HepG2 (cell line): ENCODE measurements around the gene LDLRAD4. TPM values are rescaled to one million over a fixed set of nuclear protein-coding genes. Genes with fewer than 3 reads are reported as not detected.

ENCODE experiments used
- ATAC-seq: fragments of 200-7000 bp; cut with Tn5 transposase; 3 replicates; pipeline ENCODE4 v1.9.1; 2020; ENCODE audit warnings: mild to moderate bottlenecking, moderate library complexity
- BruUV-seq: library from RNA; stranded (reverse); fragments of 400-500 nt; replicated peaks from 2 replicates; lab custom pipeline; 2021; lab: Mats Ljungman, UMichigan
- CTCF ChIA-PET: fragments of 300-600 bp; formaldehyde crosslinking; extraction: SDS; loops from one replicate; lab custom pipeline; 2021; ENCODE audit warnings: low total read pairs, inconsistent platforms, low intra/inter-chr PET ratio; lab: Yijun Ruan, JAX
- POLR2A ChIA-PET: fragments of 350-600 bp; sonication (Branson Sonifier 250); formaldehyde crosslinking; loops from one replicate; lab custom pipeline; 2020; ENCODE audit warnings: antibody characterized with exemption, inconsistent platforms; lab: Yijun Ruan, JAX
- DNase-seq: peaks from one replicate; pipeline ENCODE4 v3.0.0-alpha.2; 2015; ENCODE audit warnings: low spot score
- FAIRE-seq: peaks from 3 replicates; lab custom pipeline; 2011; peaks lifted over from hg19 to GRCh38; lab: Jason Lieb, UNC
- H2AFZ ChIP-seq: one replicate; pipeline ENCODE4 v1.6.1; 2011; ENCODE audit warnings: low read length, inconsistent platforms
- H3K27ac ChIP-seq: fragments of 300-600 bp; 3 replicates; pipeline ENCODE4 v1.8.0; 2011; ENCODE audit warnings: mixed run types, mild to moderate bottlenecking, mixed read lengths, low read length, inconsistent platforms; ENCODE audit not compliant: insufficient read depth; ENCODE audit errors: extremely low read length
- H3K27me3 ChIP-seq, 2 experiments: fragments of 200-600 bp in 1 of 2; 2 replicates in 1 of 2; 3 replicates in 1 of 2; pipeline versions ENCODE4 v1.6.0 to v1.8.0; 2011; ENCODE audit warnings: low read length in 2 of 2, mild to moderate bottlenecking in 2 of 2, moderate library complexity in 2 of 2, inconsistent platforms in 1 of 2; ENCODE audit not compliant: insufficient read depth in 2 of 2, control insufficient read depth in 1 of 2
- H3K36me3 ChIP-seq, 2 experiments: fragments of 200-600 bp in 1 of 2; replicated peaks in 1 of 2; 2 replicates in 1 of 2; 3 replicates in 1 of 2; pipeline versions ENCODE4 v1.5.1 to v1.8.0; 2011; ENCODE audit warnings: low read length in 2 of 2, inconsistent platforms in 1 of 2; ENCODE audit not compliant: insufficient read depth in 2 of 2, control insufficient read depth in 1 of 2
- H3K4me1 ChIP-seq: 2 replicates; pipeline ENCODE4 v1.5.1; 2012; ENCODE audit warnings: low read length, inconsistent platforms; ENCODE audit not compliant: insufficient read depth
- H3K4me2 ChIP-seq: 2 replicates; pipeline ENCODE4 v1.6.0; 2011; ENCODE audit warnings: low read depth, low read length, inconsistent platforms
- H3K4me3 ChIP-seq, 3 experiments: fragments of 200-600 bp in 1 of 3; sonication (generic), shearing (Covaris generic) in 1 of 3; replicated peaks in 1 of 3; 2 replicates each; pipeline ENCODE4 v1.5.1; 2011 to 2016; ENCODE audit warnings: low read length in 3 of 3, inconsistent platforms in 2 of 3, low read depth in 2 of 3, mild to moderate bottlenecking in 2 of 3, control low read depth in 1 of 3, mixed read lengths in 1 of 3; ENCODE audit not compliant: insufficient read depth in 1 of 3
- H3K79me2 ChIP-seq: one replicate; pipeline ENCODE4 v1.6.1; 2011; ENCODE audit warnings: low read length, inconsistent platforms; ENCODE audit not compliant: insufficient read depth
- H3K9ac ChIP-seq: 2 replicates; pipeline ENCODE4 v1.6.0; 2011; ENCODE audit warnings: mild to moderate bottlenecking, low read depth, low read length, inconsistent platforms; ENCODE audit not compliant: insufficient read depth
- H3K9me3 ChIP-seq: 2 replicates; pipeline ENCODE4 v1.5.1; 2012; ENCODE audit warnings: mild to moderate bottlenecking, low read length
- H4K20me1 ChIP-seq: 2 replicates; pipeline ENCODE4 v1.6.0; 2011; ENCODE audit warnings: inconsistent platforms, mild to moderate bottlenecking, low read length, moderate library complexity; ENCODE audit not compliant: insufficient read depth
- MXI1 ChIP-seq: IDR thresholded peaks from 3 replicates; pipeline ENCODE4 v1.6.1; 2012; ENCODE audit warnings: low read depth, low read length, inconsistent platforms, borderline replicate concordance
- SIX4 ChIP-seq: sonication (generic); formaldehyde crosslinking; IDR thresholded peaks from 2 replicates; pipeline ENCODE4 v1.4.0; 2020; ENCODE audit warnings: missing genetic modification reagents
- ZBTB34 ChIP-seq: sonication (generic); formaldehyde crosslinking; IDR thresholded peaks from 2 replicates; pipeline ENCODE4 v1.8.0; 2022; ENCODE audit warnings: mild to moderate bottlenecking, missing genetic modification reagents
- ZIK1 ChIP-seq: sonication (generic); formaldehyde crosslinking; IDR thresholded peaks from 2 replicates; pipeline ENCODE4 v1.5.0; 2020; ENCODE audit warnings: mild to moderate bottlenecking, low read depth, missing genetic modification reagents, borderline replicate concordance
- ZNF556 ChIP-seq: sonication (generic); formaldehyde crosslinking; IDR thresholded peaks from 2 replicates; pipeline ENCODE4 v1.4.0; 2020; ENCODE audit warnings: mild to moderate bottlenecking, missing genetic modification reagents, borderline replicate concordance
- ZNF841 ChIP-seq: sonication (generic); formaldehyde crosslinking; IDR thresholded peaks from 2 replicates; pipeline ENCODE4 v1.8.1; 2023; ENCODE audit warnings: missing genetic modification reagents, borderline replicate concordance
- WGBS: methylation state at CpG from one replicate; pipeline ENCODE4 v1.1.6; 2017; ENCODE audit warnings: low lambda C conversion rate; 5-methylcytosine and 5-hydroxymethylcytosine counted together
- in situ Hi-C: cut with HindIII; loops from 2 replicates; pipeline ENCODE4 v1.10.0; 2017; ENCODE audit warnings: low pct_unique_long_range_greater_than_20kb; ENCODE audit not compliant: extremely low pct_ligation_motif_present
- intact Hi-C: fragments of 100-400 bp; cut with micrococcal nuclease; formaldehyde crosslinking; loops from one replicate; pipeline ENCODE4 v1.10.0; 2022; ENCODE audit not compliant: unreplicated experiment
- microRNA-seq: library from miRNA; unstranded; fragments of <30 nt; microRNA quantifications from one replicate; pipeline ENCODE4, GENCODE V29; 2020
- polyA plus RNA-seq, 8 experiments: library from polyadenylated mRNA; depleted of rRNA in 3 of 8; stranded (reverse) in 7 of 8; unstranded in 1 of 8; fragments of >200 nt; fragmentation: Illumina TruSeq in 4 of 8; extraction: Trizol in 4 of 8; gene quantifications; 2 replicates each; pipeline versions ENCODE4 v1.2.1 to v1.2.3, GENCODE V29; 2011 to 2016; ENCODE audit warnings: low read depth in 4 of 8, missing spikeins in 1 of 8, mixed read lengths in 1 of 8; ENCODE audit not compliant: insufficient read depth in 1 of 8
- small RNA-seq, 3 experiments: library from RNA; depleted of rRNA; stranded (forward); fragments of <200 nt; gene quantifications; one replicate each; pipeline ENCODE3, GENCODE V24; 2012; ENCODE audit warnings: low read depth in 2 of 3, low replicate concordance in 1 of 3; ENCODE audit not compliant: insufficient read length in 3 of 3, insufficient read depth in 2 of 3
- total RNA-seq, 5 experiments: library from RNA; depleted of rRNA; stranded (reverse); fragments of >200 nt; fragmentation: Illumina TruSeq; extraction: Trizol; gene quantifications; 2 replicates each; pipeline ENCODE4 v1.2.3, GENCODE V29; 2016; ENCODE audit warnings: low read depth in 1 of 5

The LDLRAD4 gene
- total and polyA plus RNA-seq, 2 of the 13 experiments (the other 11 are each of a cell fraction or from before 2014, with no cell fraction given): 13.6 to 20.9 TPM

- no peak for FAIRE-seq
- H3K27ac ChIP-seq: no peak overlapping the region
- TF ChIP-seq ZNF841: no peak
- TF ChIP-seq ZNF556: no peak
- no peak for TF ChIP-seq ZBTB34 (CRISPR knock-in tag)
- TF ChIP-seq ZIK1 (CRISPR knock-in tag): no peak
- no peak for TF ChIP-seq MXI1
- TF ChIP-seq SIX4 (CRISPR knock-in tag): no peak
- TF ChIP-seq, all 625 proteins: peak for 0
- intact Hi-C loops (no loop called here), in situ Hi-C loops (no loop called here)
- Histone ChIP-seq H3K9ac (no peak overlapping the region), H4K20me1 (0 out of 2 replicates have a peak, but pooled peaks cover 9% of the 10 kb centered on the region), H2AFZ (no peak overlapping the region), H3K27me3 (no peaks in the 10 kb centered on the region), H3K79me2 (peaks cover 91% of the 10 kb centered on the region), H3K4me1 (no peaks in the 10 kb centered on the region), H3K9me3 (peaks cover 55% of the 10 kb centered on the region), H3K36me3 (peaks cover 5 to 13% of the 10 kb centered on the region in 2 experiments; a peak in 4 of 5 replicates), H3K4me3 (no peak overlapping the region), H3K4me2 (no peak overlapping the region)
- DNase-seq (no peak), ATAC-seq (no peak)
- WGBS: 100% methylated on average over 1 of the region's 1 CpG
- BruUV-seq: no TSS peak
- ChIA-PET CTCF (no interaction called here), POLR2A (interaction anchor here (1.0 kb wide), 1 partner anchor 26 kb away, joined by 3 read pairs; the partner anchor contains the start of genes FAM210A and RNMT)
These were observed 481.6 kb downstream of the LDLRAD4 start for GRCh38 chr18:13700153-13700552.

Small RNA genes lying within 50 kb of the gene (microRNA-seq; reads per million reads assigned to microRNA genes)
- gene MIR4526 (not detected), gene MIR5190 (not detected)

Small RNA genes lying within 50 kb of the gene (small RNA-seq; reads per million reads assigned to genes)
- gene MIR4526 (0 reads per million in 3 experiments), gene MIR5190 (0 reads per million in 3 experiments)

Other genes starting within 250 kb of the LDLRAD4 start
- gene CEP192, start 227.4 kb upstream of the LDLRAD4 start, total RNA-seq (2016; rRNA removed; fragmentation: Illumina TruSeq; extraction: Trizol): 24.7 and 33.6 TPM in 2 replicates
- gene CEP192, start 227.4 kb upstream of the LDLRAD4 start, polyA plus RNA-seq (2011; rRNA removed): 12.2 and 15.3 TPM in 2 replicates